HCT116 (cell line): ENCODE data around the gene UBAP2. TPM values are rescaled to one million over a fixed set of nuclear protein-coding genes. Genes with fewer than 3 reads are reported as not detected.

Experiments used
- ATAC-seq: fragments of 200-7000 bp; cut with Tn5 transposase; 2 replicates; pipeline ENCODE4 v1.9.1; 2020; ENCODE audit warnings: mild to moderate bottlenecking, moderate library complexity
- BruUV-seq: library from RNA; stranded (reverse); fragments of 400-500 nt; replicated peaks from 2 replicates; lab custom pipeline; 2021; lab: Mats Ljungman, UMichigan
- CTCF ChIA-PET: fragments of 300-600 bp; sonication (Branson Sonifier 250); formaldehyde crosslinking; loops from one replicate; lab custom pipeline; 2021; ENCODE audit warnings: antibody characterized with exemption; lab: Charles Lee
- POLR2A ChIA-PET: fragments of 300-600, 350-600 bp; sonication (Branson Sonifier 250); formaldehyde crosslinking; loops from one replicate; lab custom pipeline; 2021; ENCODE audit warnings: antibody characterized with exemption; lab: Charles Lee
- RAD21 ChIA-PET, 2 experiments: fragments of 300-600 bp; sonication (Branson Sonifier 250); formaldehyde crosslinking; loops; one replicate each; lab custom pipeline; 2023; ENCODE audit warnings: low total read pairs in 2 of 2; ENCODE audit not compliant: uncharacterized antibody in 2 of 2, unreplicated experiment in 2 of 2, low non-redundant PET in 1 of 2; lab: Charles Lee
- DNase-seq: peaks from one replicate; pipeline ENCODE4 v3.0.0-alpha.2; 2010; ENCODE audit warnings: low read depth, low spot score
- H2AFZ ChIP-seq: fragments of 200-600 bp; shearing (Covaris generic), sonication (generic); 2 replicates; pipeline ENCODE4 v1.6.1; 2017; ENCODE audit warnings: low read depth, mixed run types, mixed read lengths, antibody characterized with exemption, low read length; ENCODE audit not compliant: poor library complexity, severe bottlenecking
- H3K27ac ChIP-seq: 2 replicates; pipeline ENCODE4 v1.5.1; 2012; ENCODE audit warnings: low read depth, low read length
- H3K27me3 ChIP-seq: fragments of 200-600 bp; sonication (generic); 2 replicates; pipeline ENCODE4 v1.6.1; 2016; ENCODE audit warnings: mixed run types, low read length, mixed read lengths; ENCODE audit not compliant: insufficient read depth
- H3K36me3 ChIP-seq, 2 experiments: fragments of 200-500 bp in 1 of 2; fragments of 200-600 bp in 1 of 2; sonication (Bioruptor generic) in 1 of 2; sonication (generic) in 1 of 2; 2 replicates each; pipeline versions ENCODE4 v1.5.1 to v1.6.1; 2014 to 2016; ENCODE audit warnings: low read length in 2 of 2, inconsistent platforms in 1 of 2, mixed read lengths in 1 of 2, mixed run types in 1 of 2; ENCODE audit not compliant: insufficient read depth in 2 of 2, control insufficient read depth in 1 of 2
- H3K4me1 ChIP-seq, 2 experiments: fragments of 200-600 bp in 1 of 2; sonication (generic) in 1 of 2; 2 replicates each; pipeline versions ENCODE4 v1.5.1 to v1.6.1; 2012 to 2017; ENCODE audit warnings: low read length in 2 of 2, inconsistent platforms in 1 of 2, mild to moderate bottlenecking in 1 of 2, mixed read lengths in 1 of 2, mixed run types in 1 of 2, moderate library complexity in 1 of 2; ENCODE audit not compliant: insufficient read depth in 2 of 2, control insufficient read depth in 1 of 2
- H3K4me2 ChIP-seq: fragments of 200-600 bp; sonication (generic); 2 replicates; pipeline ENCODE4 v1.6.1; 2017; ENCODE audit warnings: mixed run types, low read length, mixed read lengths
- H3K4me3 ChIP-seq, 2 experiments: fragments of 200-600 bp in 1 of 2; sonication (generic) in 1 of 2; replicated peaks in 1 of 2; 2 replicates each; pipeline ENCODE4 v1.5.1; 2011 to 2016; ENCODE audit warnings: low read length in 2 of 2, control low read depth in 1 of 2, low read depth in 1 of 2, mild to moderate bottlenecking in 1 of 2, mixed read lengths in 1 of 2, mixed run types in 1 of 2
- H3K79me2 ChIP-seq: fragments of 200-600 bp; sonication (generic); 2 replicates; pipeline ENCODE4 v1.6.1; 2017; ENCODE audit warnings: mild to moderate bottlenecking, mixed run types, low read length, moderate library complexity, mixed read lengths; ENCODE audit not compliant: insufficient read depth
- H3K9ac ChIP-seq: fragments of 200-600 bp; sonication (generic); 2 replicates; pipeline ENCODE4 v1.6.1; 2016; ENCODE audit warnings: low read length, mixed read lengths
- H3K9me2 ChIP-seq: fragments of 200-600 bp; sonication (generic), shearing (Covaris generic); 2 replicates; pipeline ENCODE4 v1.6.1; 2017; ENCODE audit warnings: mixed run types, mild to moderate bottlenecking, moderate library complexity; ENCODE audit not compliant: insufficient read depth
- H3K9me3 ChIP-seq, 2 experiments: fragments of 200-500 bp in 1 of 2; fragments of 200-600 bp in 1 of 2; sonication (Bioruptor generic) in 1 of 2; sonication (generic) in 1 of 2; 2 replicates each; pipeline ENCODE4 v1.6.1; 2014 to 2017; ENCODE audit warnings: low read length in 2 of 2, mixed read lengths in 2 of 2, inconsistent platforms in 1 of 2, low read depth in 1 of 2, mild to moderate bottlenecking in 1 of 2, mixed run types in 1 of 2, moderate library complexity in 1 of 2; ENCODE audit not compliant: control insufficient read depth in 1 of 2, insufficient read depth in 1 of 2
- H4K20me1 ChIP-seq: fragments of 200-600 bp; sonication (generic), shearing (Covaris generic); 2 replicates; pipeline ENCODE4 v1.6.1; 2017; ENCODE audit warnings: mixed run types, mild to moderate bottlenecking, moderate library complexity; ENCODE audit not compliant: insufficient read depth
- ATF3 ChIP-seq: IDR thresholded peaks from 2 replicates; pipeline ENCODE4 v1.6.1; 2012
- CBX3 ChIP-seq: IDR thresholded peaks from 2 replicates; pipeline ENCODE4 v1.6.1; 2012; ENCODE audit warnings: low read depth
- CTCF ChIP-seq, 3 experiments: fragments of 200-600 bp in 1 of 3; sonication (generic) in 1 of 3; IDR thresholded peaks in 2 of 3; conservative IDR thresholded peaks in 1 of 3; 2 replicates each; pipeline ENCODE4 v1.5.1; 2012 to 2017; ENCODE audit warnings: low read depth in 2 of 3, low read length in 2 of 3, antibody characterized with exemption in 1 of 3, borderline replicate concordance in 1 of 3, control low read depth in 1 of 3, mild to moderate bottlenecking in 1 of 3, mixed read lengths in 1 of 3, mixed run types in 1 of 3, moderate library complexity in 1 of 3; ENCODE audit not compliant: insufficient read depth in 1 of 3
- EGR1 ChIP-seq: IDR thresholded peaks from 2 replicates; pipeline ENCODE4 v1.6.1; 2012; ENCODE audit warnings: low read depth
- EZH2 ChIP-seq: fragments of 200-600 bp; sonication (generic); IDR thresholded peaks from 2 replicates; pipeline ENCODE4 v1.6.1; 2017; ENCODE audit warnings: antibody characterized with exemption, mixed run types
- EZH2phosphoT487 ChIP-seq: fragments of 200-600 bp; IDR thresholded peaks from 2 replicates; pipeline ENCODE4 v1.6.1; 2018; ENCODE audit warnings: antibody characterized with exemption, borderline replicate concordance
- FOSL1 ChIP-seq: IDR thresholded peaks from 2 replicates; pipeline ENCODE4 v1.6.1; 2012; ENCODE audit warnings: low read depth
- JUND ChIP-seq: IDR thresholded peaks from 2 replicates; pipeline ENCODE4 v1.6.1; 2012
- MAX ChIP-seq: IDR thresholded peaks from 2 replicates; pipeline ENCODE4 v1.6.1; 2012
- POLR2A ChIP-seq: IDR thresholded peaks from 2 replicates; pipeline ENCODE4 v1.7.0; 2011; ENCODE audit warnings: borderline replicate concordance; ENCODE audit not compliant: insufficient read depth, insufficient read length; ENCODE audit errors: extremely low read depth
- POLR2AphosphoS5 ChIP-seq: IDR thresholded peaks from 2 replicates; pipeline ENCODE4 v1.6.1; 2011; ENCODE audit warnings: mild to moderate bottlenecking, low read depth, low read length, moderate library complexity
- RAD21 ChIP-seq: IDR thresholded peaks from 2 replicates; pipeline ENCODE4 v1.6.1; 2012; ENCODE audit warnings: low read depth, mild to moderate bottlenecking
- REST ChIP-seq: IDR thresholded peaks from 2 replicates; pipeline ENCODE4 v1.6.1; 2012; ENCODE audit warnings: low read depth
- SP1 ChIP-seq: IDR thresholded peaks from 2 replicates; pipeline ENCODE4 v1.6.1; 2012; ENCODE audit warnings: low read depth
- SRF ChIP-seq: IDR thresholded peaks from 2 replicates; pipeline ENCODE4 v1.6.1; 2012; ENCODE audit warnings: low read depth
- ZBTB33 ChIP-seq: IDR thresholded peaks from 2 replicates; pipeline ENCODE4 v1.6.1; 2011; ENCODE audit warnings: mild to moderate bottlenecking, low read length, moderate library complexity; ENCODE audit not compliant: insufficient replicate concordance; ENCODE audit errors: extremely low read depth
- ZFX ChIP-seq: fragments of 450-650 bp; IDR thresholded peaks from 2 replicates; pipeline ENCODE4 v1.6.1; 2017
- ZNF274 ChIP-seq: fragments of 200-500 bp; sonication (Bioruptor generic); IDR thresholded peaks from 2 replicates; pipeline ENCODE4 v1.6.1; 2014; ENCODE audit warnings: mild to moderate bottlenecking, low read depth, low read length, inconsistent platforms
- intact Hi-C: fragments of 100-400 bp; cut with micrococcal nuclease; formaldehyde crosslinking; loops from 2 replicates; pipeline ENCODE4 v1.10.0; 2022
- total RNA-seq: library from RNA; stranded (reverse); gene quantifications from one replicate; pipeline ENCODE4 v1.2.1, GENCODE V29; 2021; ENCODE audit not compliant: unreplicated experiment

The UBAP2 gene
- total RNA-seq, 1 experiment from 2014 or later: 51.3 TPM

- BruUV-seq: TSS peak; percentile 21
- no peak overlapping the region for H3K9ac ChIP-seq
- no peaks in the 10 kb centered on the region for H3K27me3 ChIP-seq
- peaks cover 19% of the 10 kb centered on the region; the same call in 1 of the 2 replicates for H3K79me2 ChIP-seq
- H2AFZ ChIP-seq: no peak overlapping the region
- H4K20me1 ChIP-seq: peaks cover 3% of the 10 kb centered on the region; the same call in 1 of the 2 replicates
- H3K36me3 ChIP-seq: peaks cover 20 to 66% of the 10 kb centered on the region in 2 experiments
- no peaks in the 10 kb centered on the region for H3K9me3 ChIP-seq
- TF ChIP-seq CBX3 (no peak), POLR2A (no peak), REST (no peak), RAD21 (no peak), EZH2 (no peak), EZH2phosphoT487 (no peak), JUND (no peak), FOSL1 (no peak), ZBTB33 (no peak), ZNF274 (no peak), SP1 (no peak), POLR2AphosphoS5 (no peak), MAX (no peak), ATF3 (no peak), CTCF (IDR thresholded peaks at IDR 0.05 in 2 of 3, conservative IDR thresholded peaks at IDR 0.05 in 1 of 3; ENCODE audit: borderline replicate concordance in 1 of 3, insufficient read depth in 1 of 3, low read depth in 2 of 3, low read length in 2 of 3) (no peak), ZFX (no peak), EGR1 (no peak), SRF (no peak)
- TF ChIP-seq, all 23 proteins: peak for 0
- intact Hi-C loops: loop anchor here (10.0 kb wide), 1 partner anchor 105 kb away; the partner anchor contains the start of gene UBE2R2
- POLR2A ChIA-PET: no interaction called here
- DNase-seq: no peak
- no peak for ATAC-seq
- Histone ChIP-seq H3K4me3 (no peak overlapping the region), H3K9me2 (no peaks in the 10 kb centered on the region), H3K27ac (no peak overlapping the region), H3K4me2 (no peak overlapping the region), H3K4me1 (no peaks in the 10 kb centered on the region)
- RAD21 ChIA-PET: no interaction called here
- CTCF ChIA-PET: interaction anchor here (1.4 kb wide), 1 partner anchor 35 kb away, joined by 3 read pairs; no protein-coding TSS in a partner anchor
Observed at GRCh38 chr9:33919276-33919897, 129.3 kb downstream of the UBAP2 start.
